C4-2B (cell line): ENCODE measurements around the gene LLCFC1.

Experiments
- CTCF ChIP-seq: fragments of 450-650 bp; conservative IDR thresholded peaks from 2 replicates; pipeline ENCODE4 v1.5.1; 2017; ENCODE audit warnings: mild to moderate bottlenecking
- ZFX ChIP-seq: fragments of 450-650 bp; IDR thresholded peaks from 2 replicates; pipeline ENCODE4 v1.6.1; 2017

GRCh38 chr7:142908290-142908689, 31.0 kb upstream of the LLCFC1 start:
- TF ChIP-seq CTCF (no peak), ZFX (no peak)
